HG03108 (cell line): Measurements from ENCODE around the gene ADAMTS7.
"Not testable (repeated sequence)": the region's sequence is repeated elsewhere in the genome, so short reads cannot be mapped to it uniquely, and the experiment has no call there.

Experiments
- ATAC-seq: cut with Tn5 transposase; IDR thresholded peaks from one replicate; pipeline ENCODE4 v1.9.1; 2021; ENCODE audit warnings: moderate library complexity; ENCODE audit not compliant: unreplicated experiment

Gene ADAMTS7

GRCh38 chr15:78767331-78767951 lies 43.8 kb downstream of the ADAMTS7 start:
- no peak for ATAC-seq

DNA sequence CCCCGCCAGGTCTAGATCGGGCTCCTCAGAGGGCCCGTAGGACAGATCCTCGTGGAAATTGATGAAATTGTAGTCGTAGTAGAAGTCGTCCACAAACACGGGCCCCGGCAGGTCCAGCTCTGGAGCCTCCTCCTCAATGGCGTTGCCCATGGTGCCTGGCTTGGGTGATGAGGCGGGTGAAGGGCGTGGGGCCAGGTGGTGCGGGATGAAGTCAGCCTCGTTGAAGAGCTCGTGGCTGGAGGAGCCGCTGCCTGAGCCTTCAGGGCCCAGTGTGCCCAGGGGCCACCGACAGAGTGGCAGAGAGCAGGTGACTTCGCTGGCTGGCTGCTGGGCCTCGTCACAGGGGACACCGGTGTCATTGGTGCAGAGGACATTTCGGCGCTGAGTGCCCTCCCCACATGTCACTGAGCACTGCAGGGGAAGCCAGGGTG lies 44.6 kb downstream of the ADAMTS7 start:
- ATAC-seq: not testable (repeated sequence)

DNA sequence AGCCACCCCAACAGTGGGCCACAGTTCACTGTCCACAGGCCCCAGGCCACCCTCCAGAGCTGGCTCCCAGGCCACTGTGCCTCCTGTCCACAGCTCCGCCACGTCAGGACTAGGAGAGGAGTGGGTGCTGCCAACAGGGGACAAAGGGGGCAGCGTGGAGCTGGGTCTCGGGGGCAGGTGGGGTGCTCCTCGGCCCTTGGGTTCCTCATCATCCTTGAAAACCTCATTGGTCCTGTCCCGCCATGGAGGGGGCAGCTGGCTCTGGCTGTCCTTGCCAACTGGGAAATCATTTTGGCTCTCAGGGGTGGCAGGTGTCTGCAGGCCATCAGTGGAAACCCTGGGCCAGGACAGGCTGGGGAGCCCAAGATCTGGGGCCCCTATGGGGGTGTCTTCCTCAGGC lies 45.2 kb downstream of the ADAMTS7 start:
- ATAC-seq: no peak

GRCh38 chr15:78765154-78765860 lies 46.0 kb downstream of the ADAMTS7 start:
- not testable (repeated sequence) for ATAC-seq

DNA sequence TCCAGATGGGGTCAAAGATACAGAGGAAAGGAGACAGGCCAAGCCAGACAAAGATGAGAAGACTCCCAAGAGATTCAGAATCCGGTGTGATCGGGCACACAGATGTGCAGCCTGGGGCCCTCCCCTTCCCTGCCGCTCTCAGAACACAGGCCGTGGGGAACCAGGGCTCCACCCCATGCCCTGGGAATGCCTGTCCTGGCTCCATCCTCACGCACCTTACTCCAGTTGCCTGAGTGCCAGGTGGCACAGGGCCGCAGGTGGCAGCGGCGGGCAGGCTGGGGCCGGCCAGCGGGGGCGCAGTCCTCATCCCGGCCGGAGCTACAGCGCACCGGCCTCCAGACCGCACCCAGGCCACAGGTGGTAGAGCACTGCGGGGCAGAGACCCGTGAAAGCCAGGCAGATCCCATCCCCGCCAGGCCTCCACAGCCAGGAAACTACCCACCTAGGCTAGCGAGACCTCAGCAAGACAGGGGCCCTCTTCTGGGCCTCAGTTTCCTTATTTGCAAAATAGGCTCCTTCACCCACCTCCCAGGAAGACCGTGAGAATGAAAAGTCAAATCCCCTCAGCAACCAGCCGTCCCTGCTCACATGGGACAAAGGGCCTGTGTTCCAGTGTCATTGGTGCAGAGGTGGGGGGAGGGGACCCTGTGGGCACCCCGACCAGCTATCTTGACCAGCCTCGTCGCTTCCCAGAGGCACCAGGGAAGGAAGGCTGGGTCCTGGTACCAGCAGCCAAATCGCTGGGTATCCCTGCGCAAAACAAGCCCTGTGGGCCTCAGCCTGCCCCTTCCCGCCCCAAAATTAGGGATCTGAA lies 46.7 kb downstream of the ADAMTS7 start:
- not testable (repeated sequence) for ATAC-seq

GRCh38 chr15:78763796-78764241 lies 47.4 kb downstream of the ADAMTS7 start:
- no peak for ATAC-seq

DNA sequence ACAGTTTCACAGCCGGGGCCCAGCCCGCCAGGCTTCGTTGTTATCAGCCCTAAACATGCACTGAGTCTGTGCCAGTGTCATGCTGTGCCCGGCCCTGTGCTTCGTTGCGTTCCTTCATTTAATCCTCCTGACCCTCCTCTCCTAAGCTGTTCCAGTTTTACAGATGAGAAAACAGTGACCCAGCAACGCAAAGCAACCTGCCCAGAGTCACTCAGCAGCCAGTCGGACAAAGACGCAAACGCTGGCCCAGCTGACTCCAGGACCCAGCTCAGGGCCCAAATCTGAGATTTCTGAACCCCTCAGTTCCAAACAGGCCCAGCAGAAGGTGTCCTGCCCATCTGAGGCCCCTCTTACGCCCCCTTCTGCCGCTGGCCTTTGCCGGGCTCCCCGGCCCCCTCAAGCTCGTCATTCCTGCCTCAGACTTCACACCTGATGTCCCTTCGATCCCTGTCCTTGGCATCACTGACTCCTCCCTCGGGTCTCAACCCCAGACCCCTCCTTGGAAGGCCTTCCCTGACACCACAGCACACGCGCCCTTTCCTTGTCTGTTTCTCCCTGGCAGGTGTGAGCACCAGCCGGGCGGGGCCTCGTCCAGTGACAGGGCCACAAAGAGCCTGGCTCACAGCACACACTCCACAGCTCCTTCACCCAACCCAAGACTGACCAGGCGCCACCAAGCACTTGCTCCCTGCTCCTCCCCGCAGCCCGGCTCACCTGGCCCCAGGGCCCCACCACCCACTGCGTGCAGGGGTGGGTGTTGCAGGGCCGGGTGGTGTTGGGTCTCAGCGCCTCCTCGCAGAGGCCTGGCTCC lies 48.1 kb downstream of the ADAMTS7 start:
- ATAC-seq: no peak

DNA sequence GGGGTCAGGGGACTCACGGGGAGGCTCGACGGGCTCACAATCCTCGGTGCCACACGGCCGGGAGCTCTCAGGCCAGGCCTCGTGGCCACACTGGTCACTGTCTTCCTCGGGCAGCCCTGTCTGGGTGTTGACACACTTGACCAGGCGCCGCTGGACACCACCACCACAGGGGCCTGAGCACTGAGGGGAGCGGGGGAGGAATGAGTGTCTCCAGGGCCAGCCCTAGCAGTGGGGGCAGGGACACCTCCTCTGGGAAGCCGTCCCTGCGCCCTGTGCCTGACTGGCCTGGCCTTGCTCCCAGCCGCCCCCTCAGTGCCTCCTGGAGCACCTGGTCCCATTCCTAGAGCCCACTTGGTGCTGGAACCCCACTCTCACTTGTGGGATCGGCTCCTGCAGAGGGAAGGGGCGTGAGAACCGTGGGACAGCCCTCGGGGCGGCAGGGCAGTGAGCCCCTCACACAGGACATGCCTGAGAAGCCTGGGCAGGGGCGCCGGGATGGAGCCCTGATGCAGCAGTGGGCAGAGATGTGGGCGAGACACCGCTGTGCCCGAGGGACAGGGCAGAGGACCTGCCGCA lies 48.8 kb downstream of the ADAMTS7 start:
- ATAC-seq: not testable (repeated sequence)

- no peak for ATAC-seq
Observed at GRCh38 chr15:78761891-78762385, 49.3 kb downstream of the ADAMTS7 start.

- peak; percentile 27 for ATAC-seq
Observed at GRCh38 chr15:78761475-78761874, 49.8 kb downstream of the ADAMTS7 start.

DNA sequence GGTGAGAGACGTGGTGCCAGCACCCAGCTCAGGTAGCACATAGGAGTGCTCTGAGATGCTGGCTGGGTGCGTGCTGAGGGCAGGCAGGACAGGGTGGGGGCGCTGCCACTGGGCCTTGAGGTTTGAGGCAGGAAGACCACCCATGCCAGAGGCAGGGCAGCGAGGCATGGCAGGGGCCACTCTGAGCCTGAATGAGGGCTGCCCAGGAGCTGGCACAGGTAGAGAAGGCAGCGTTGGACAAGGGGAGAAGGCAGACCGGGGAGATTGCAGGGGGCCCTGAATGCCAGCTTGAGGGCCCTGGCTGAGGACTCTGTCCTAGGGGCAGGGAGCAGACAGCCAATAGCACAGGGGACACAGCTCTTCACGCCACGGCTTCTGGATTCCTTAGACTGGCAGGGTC lies 50.2 kb downstream of the ADAMTS7 start:
- ATAC-seq: no peak

GRCh38 chr15:78760091-78760882 lies 51.0 kb downstream of the ADAMTS7 start:
- ATAC-seq: not testable (repeated sequence)

DNA sequence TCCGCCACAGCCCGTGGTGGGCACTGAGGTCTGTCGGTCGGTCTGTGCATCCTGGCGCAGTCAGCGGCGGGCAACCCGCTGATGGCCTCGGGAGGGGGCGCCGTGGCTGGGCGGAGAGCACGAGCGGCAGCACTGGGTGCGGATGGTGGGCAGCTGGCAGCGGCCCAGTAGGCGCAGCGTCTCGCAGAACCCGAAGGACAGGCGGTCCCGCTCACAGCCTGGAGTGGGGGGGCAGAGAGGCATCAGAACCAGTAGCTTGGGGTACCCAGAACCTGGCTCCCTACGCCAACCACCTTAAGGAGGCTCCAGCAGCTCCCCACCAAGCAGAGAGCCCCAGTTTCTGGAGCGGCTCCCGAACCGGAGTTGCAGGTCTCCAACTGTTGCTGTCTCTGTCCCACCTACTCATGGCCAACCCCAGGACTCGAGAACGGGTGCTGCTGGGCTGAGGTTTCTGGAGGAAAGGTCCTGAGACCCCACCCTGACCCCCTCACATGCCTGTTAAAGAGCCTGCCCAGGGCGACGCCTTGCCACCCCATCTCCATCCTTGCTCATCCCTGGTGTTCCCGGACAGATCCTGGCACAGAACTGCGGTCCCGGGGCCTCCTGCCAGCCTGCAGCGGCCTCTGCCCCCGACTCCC lies 51.8 kb downstream of the ADAMTS7 start:
- not testable (repeated sequence) for ATAC-seq

DNA sequence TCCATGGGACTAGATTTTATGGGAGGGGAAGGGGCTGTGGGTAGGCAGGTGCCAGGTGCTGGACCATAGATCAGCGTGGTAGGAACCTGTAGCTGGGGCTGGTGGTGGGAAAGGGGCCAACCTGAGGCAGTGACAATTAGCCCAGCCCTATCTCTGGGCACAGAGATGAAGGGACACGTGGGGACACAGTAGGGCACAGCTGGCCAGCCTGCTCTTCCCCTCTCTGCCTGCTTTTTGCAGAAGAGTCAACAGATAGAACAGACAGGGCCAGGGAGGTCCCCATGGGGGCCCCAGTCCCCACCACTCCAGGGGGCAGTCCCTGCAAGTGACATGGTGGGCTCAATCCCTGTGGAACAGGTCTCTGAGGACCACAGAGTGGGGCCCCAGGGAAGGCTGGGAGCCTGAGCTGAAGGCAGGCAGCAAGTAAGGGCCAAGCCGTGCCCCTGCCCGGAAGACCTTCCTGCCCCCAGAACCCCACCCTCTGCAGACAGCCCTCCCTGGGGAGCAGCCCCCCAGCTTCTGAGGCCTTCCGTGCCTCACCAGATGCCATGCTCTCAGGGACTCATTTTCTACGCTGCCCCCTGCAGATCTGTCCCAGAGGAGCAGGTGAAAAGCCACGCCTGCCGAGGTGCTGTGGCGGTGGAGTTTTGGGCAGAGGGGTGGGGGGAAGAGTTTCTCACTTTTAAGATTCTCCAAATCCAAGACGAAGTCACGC lies 52.6 kb downstream of the ADAMTS7 start:
- ATAC-seq: not testable (repeated sequence)

DNA sequence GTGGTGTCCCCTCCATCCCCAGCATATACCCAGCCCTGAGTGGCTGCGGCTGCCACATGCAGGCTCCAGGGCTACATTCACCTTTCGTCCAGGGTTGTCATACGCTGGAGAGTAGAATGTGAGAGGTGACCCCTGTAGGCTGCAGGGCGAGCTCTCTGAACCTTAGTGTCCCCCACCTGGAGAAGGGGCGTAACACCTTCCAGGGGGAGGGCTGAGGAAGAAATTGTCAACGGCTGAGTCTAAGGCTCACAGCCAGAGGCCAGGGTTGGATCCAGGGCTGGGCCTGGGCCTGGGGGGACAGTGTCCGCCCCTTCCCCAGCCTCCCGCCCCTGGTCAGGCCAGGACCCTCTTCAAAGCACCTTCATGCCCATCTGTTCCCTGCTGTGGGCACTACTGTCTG lies 53.2 kb downstream of the ADAMTS7 start:
- ATAC-seq: not testable (repeated sequence)

GRCh38 chr15:78757636-78757905 lies 53.7 kb downstream of the ADAMTS7 start:
- no peak for ATAC-seq

DNA sequence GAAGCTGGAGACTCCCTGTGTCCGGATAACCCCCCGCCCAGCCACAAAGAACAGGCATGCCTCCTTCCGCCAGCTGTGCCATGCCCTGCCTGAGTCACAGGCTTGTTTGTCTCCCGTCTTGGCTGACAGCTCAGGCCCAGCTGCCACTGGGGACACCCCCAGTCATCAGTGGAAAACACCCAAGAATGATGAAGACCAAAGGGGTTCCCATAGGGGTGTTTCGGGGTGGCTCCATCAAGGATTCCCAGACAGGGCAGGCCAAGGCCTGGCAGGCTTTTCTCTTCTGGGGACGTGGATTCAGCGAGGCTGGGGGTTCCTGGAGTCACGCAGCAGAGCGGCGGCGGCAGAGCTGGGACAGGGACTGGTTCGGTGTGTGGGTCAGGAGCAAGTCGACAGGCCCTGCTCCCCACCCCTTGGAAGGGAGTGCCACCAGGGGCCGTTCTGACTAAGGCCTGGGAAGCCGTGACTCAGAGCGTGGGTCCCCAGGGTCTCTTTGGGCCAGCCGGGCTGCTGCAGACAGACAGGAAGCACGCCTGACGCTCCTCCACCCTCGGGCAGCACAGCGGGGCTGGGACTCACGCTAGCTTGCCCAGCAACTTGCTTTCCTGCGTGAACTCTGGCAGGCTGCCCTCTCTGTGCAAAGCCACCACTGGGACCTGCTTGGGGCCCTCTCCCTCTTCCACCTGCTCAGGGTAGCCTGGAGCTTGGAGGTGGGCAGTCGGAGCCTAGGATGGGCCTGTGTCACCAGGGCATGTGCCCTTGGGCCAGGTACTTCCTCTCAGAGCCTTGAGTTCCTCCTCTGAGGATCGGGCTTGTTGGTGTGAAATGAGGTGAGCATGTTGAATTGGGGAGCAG lies 54.3 kb downstream of the ADAMTS7 start:
- peak; percentile 55 for ATAC-seq
